Lung microvascular endothelial cell (primary cell): ENCODE data around the gene GCNA. TPM values are rescaled to one million over a fixed set of nuclear protein-coding genes. Genes with fewer than 3 reads are reported as not detected.

ENCODE experiments used
- DNase-seq, 2 donors: peaks; one replicate each; pipeline versions ENCODE4 v3.0.0 to v3.0.0-alpha.2; 2010; ENCODE audit warnings: low read depth in 2 of 2
- total RNA-seq: library from RNA; depleted of rRNA; stranded (reverse); fragments of >200 nt; gene quantifications from 2 replicates; pipeline ENCODE4 v1.2.1, GENCODE V29; 2014

GCNA gene
- total RNA-seq: 0.44 and 1.8 TPM in 2 replicates

GRCh38 chrX:71578253-71579135 lies at the start of gene GCNA:
Gene GCNA, plus strand, starts transcription at chrX:71578437. Its CDS starts 2,385 bp downstream, at chrX:71580822.
- DNase-seq: no peak

- DNase-seq: peak; percentile 37 to 84
Observed at GRCh38 chrX:71532078-71532752, 46.0 kb upstream of the GCNA start.

GRCh38 chrX:71532753-71533425 lies 45.3 kb upstream of the GCNA start, which contains the start of gene OGT:
Gene OGT, plus strand, starts transcription at chrX:71533104. Its CDS starts 196 bp downstream, at chrX:71533300.
- DNase-seq: peak; percentile 97

DNA sequence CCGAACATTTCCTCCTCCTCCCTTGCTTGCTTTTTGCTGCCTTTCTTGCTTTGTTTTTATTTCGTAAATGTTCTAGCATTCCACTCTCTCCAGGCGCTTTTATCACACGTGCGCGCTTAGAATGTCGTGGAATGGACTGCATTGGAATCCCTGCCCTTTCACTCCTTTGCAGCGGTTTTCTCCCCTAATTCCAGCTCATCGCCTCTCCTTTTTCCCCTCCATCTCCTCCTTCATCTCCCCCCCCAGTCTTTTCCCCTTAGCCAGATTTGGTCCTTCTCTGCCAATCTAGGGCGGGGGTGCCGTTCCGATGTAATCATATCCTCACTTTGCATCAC lies 44.8 kb upstream of the GCNA start:
- DNase-seq: peak in 1 of 2 donors; percentile 8

DNA sequence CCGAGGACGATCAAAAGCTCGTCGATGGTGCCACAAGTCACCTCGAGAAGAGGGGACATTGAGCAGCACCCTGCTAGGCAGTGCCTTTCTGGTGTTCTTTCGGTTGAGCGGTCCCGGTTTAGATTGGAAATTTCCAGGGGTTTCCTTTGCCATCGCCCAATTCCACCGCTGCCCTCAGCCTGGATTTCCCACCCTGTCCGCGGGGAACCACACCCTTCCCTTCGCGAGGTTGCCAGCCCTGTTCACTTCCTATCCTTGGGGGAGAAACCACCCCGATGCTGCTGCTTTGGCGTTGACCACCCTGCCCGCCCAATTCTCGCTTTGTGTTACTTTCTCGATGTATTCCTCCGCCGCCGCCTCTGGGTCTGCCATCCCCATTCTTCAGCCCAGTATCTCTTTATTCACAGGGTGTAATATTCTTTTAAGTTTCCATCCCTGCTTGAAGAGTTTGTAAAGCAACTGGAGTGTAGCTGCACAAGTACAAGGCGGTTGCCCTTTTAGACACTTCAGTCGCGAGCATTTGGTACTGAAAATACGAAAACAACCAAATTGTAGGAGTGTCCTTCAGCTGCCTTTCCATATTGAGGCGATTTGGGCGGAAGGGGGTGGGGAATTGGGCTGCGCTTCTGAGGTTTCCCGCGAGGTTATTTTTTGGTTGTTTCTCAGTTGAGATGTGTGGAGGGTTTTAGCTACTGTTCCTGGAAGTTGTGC lies 44.2 kb upstream of the GCNA start:
- DNase-seq: peak; percentile 50 to 51

DNA sequence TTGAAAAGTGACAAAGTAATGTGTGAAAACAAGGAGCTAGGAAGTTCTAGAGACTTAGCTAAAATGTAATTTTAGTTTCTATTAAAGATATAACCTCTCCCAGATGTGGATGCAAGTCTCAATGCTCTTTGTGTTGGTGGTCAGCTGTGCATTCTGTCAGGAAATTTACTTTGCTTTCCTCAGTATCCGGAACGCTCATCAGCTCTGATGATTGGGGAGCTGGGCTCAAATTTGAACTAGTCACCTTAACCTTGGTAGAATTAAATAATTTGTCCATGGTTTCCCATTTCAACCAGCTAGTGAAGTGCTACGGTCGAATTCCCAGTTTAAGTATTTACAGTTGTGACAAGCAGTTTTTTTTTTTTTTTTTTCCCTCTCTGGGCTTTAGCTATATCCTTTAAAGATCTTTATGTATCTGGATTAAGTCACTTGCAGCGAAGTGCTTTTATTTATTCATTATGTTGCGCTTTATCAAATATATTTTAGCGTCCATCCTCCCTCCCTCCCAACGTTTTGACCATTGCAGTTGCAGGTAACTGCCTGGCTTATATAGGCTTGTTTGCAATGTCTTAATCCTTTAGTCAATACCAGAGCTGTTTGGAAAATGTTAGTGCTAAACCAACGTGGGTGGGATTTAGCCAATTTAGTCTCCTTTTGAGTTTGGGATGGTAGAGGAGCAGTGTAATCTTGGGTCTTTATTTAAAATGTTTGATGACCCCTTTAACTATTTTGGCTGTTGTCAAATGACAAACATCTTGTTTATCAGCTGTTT lies 43.3 kb upstream of the GCNA start:
- peak in 1 of 2 donors; percentile 10 for DNase-seq

DNA sequence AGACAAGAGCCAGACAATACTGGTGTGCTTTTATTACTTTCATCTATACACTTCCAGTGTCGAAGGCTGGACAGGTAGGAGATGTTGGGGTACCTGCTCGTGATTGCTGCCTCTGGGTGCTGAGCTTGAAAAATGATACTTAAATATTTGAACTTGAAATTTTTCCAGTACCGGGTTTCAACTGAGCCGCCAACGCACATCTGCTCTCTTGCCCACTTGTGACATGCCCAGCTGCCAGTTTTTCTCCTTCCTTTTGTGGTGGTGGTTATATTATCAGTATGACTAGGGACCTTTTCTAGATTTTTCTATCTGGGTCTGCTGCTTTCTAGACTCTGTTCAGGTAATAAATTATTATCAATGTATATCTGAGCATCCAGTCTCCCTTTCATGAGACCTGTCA lies 42.0 kb upstream of the GCNA start:
- no peak for DNase-seq

GRCh38 chrX:71537743-71538142 lies 40.5 kb upstream of the GCNA start:
- no peak for DNase-seq

- no peak for DNase-seq
Observed at GRCh38 chrX:71540801-71541200, 37.4 kb upstream of the GCNA start.

DNA sequence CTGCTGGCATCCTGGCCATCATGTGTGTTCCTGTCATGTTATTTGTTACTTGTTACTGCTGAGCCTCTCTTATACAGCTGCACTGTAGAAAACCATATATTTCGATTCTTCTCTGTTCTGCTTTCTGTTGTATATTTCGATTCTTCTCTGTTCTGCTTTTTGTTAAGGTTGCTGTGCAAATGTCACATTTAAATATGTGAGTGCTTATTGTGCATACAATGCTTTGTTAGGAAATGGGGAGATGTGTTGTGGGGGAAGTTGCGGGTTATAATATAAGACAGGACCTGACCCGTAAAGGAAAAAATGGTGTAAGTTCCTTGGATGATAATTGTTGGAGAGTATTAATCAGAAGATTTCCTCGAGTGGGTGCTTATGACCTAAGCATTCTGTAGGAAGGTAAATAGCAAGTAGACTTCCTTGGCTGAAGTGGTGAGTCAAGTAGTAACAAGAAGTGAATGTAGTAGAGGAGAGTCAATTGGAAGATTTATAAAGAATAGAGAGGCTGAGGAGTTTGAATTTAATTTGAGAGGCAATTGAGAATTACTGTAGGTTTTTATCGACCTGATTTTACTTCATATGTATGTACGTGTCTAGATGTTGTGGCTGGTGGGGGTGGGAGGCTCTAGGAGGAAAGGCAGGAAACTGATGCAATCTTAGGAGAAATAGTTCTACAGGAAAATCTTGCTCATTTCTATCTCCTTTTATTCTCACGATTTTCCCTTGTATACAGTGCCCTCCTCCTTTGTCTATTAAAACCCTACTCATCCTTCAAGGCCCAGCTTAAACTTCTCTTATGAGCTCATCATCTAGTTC lies 36.8 kb upstream of the GCNA start:
- peak in 1 of 2 donors; percentile 64 for DNase-seq

DNA sequence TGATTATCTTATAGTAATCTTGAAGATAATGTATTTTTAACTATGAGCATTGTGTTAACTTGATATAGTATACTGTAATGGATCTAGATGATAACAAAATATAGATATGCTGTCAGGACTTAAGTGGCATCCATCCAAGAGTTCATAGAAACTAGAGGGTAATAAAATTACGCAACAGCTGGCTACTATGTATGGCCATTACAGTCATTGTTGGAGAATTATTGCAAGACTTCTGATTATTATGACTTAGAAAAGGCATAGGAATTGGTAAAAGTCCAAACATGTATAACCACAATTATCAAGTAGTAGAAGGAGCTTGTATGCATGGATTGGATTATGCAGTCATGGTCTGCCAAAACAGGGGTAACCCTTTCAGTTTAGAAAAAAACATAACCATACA lies 35.8 kb upstream of the GCNA start:
- peak in 1 of 2 donors; percentile 45 for DNase-seq

GRCh38 chrX:71542825-71543224 lies 35.4 kb upstream of the GCNA start:
- no peak for DNase-seq

GRCh38 chrX:71543316-71543715 lies 34.9 kb upstream of the GCNA start:
- DNase-seq: peak; percentile 72 to 87

GRCh38 chrX:71545364-71545763 lies 32.9 kb upstream of the GCNA start:
- DNase-seq: no peak

DNA sequence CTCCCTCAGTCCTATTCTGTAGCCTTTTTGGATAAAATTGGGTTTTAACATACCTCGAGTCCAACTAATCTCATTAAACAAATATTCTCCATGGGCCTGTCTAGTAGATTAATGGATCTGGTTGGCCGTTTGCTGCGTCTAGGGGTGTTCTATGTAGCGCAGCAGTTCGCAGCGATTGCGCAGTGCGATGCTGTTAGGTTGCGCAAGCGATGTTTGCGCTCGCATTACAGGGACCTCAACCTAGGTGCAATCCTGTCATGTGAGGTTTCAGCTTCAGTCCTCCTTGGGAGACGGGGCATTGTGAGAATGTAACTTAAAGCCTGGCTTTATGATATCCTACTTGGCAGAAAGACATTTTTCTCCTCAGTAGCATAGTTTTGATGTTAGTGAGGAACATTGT lies 31.4 kb upstream of the GCNA start:
- DNase-seq: no peak

- DNase-seq: no peak
Observed at GRCh38 chrX:71547339-71547738, 30.9 kb upstream of the GCNA start.

DNA sequence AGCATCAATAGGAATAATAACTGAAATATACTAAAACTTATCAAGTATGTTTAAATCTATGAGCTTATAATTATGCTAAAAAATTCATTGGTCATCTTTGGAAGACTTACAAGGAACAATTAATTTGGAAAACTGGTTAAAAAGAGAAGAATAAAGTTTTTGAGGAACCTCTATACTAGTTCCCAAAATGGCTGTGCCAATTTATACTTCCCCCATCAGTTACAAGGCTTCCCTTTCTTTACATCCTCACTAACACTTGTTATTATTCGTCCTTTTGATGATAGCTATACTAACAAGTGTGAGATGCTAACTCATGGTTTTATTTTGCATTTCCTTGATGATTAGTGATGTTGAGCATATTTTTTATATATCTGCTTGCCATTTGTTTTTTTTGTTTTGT lies 28.3 kb upstream of the GCNA start:
- no peak for DNase-seq

- DNase-seq: no peak
Observed at GRCh38 chrX:71550578-71550977, 27.7 kb upstream of the GCNA start.

DNA sequence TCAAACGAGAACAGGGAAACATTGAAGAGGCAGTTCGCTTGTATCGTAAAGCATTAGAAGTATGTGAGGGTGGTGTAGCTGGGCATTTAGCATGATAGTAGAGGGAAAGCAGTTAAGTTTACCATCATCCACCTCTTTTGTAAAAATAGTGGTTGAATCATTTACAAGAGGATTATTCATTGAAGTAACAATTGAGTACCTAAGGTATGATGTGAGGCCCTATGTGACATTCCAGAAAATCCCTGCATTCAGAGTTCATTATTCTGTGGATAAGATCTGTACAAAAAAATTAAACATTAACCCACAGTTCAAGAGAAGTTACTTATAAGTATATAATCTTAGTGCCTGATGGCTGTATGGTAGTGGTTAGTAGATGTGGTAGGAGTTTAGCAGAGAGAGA lies 22.2 kb upstream of the GCNA start:
- DNase-seq: no peak

- DNase-seq: no peak
Observed at GRCh38 chrX:71558920-71559319, 19.3 kb upstream of the GCNA start.
